Measurements from ENCODE around the gene POLR1G. TPM values are rescaled to one million over a fixed set of nuclear protein-coding genes. Genes with fewer than 3 reads are reported as not detected.
"Not testable (repeated sequence)": the region's sequence is repeated elsewhere in the genome, so short reads cannot be mapped to it uniquely, and the experiment has no call there.

Gene POLR1G
- total RNA-seq, 2 experiments from 2014 or later: 9.8 to 11.6 TPM

DNA sequence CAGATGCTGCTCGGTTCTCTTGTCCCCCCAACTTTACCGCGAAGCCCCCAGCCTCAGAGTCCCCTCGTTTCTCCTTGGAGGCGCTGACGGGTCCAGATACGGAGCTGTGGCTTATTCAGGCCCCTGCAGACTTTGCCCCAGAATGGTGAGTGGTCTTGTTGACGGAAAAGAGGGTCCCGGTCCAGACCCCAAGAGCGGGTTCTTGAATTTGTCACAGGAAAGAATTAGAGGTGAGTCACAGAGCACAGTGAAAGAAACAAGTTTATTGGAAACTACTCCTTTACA, 589 bp downstream of the POLR1G start:
- Mint-ChIP-seq H3K36me3 (ENCODE audit: low read depth) (peaks cover 7% of the 10 kb centered on the region), H3K27me3 (peaks cover 25% of the 10 kb centered on the region), H3K9me3 (no peaks in the 10 kb centered on the region), H3K27ac (peak overlapping the region; percentile 88), H3K4me3 (peak overlapping the region; percentile 93), H3K4me1 (ENCODE audit: low read depth) (peaks cover 36% of the 10 kb centered on the region)
- POLR2A ChIA-PET: interaction anchor here (1.1 to 1.5 kb wide), 4 partner anchors 13 to 72 kb away, joined by 3 to 8 read pairs (median 4); partner anchors contain the start of gene ERCC1
- intact Hi-C loops (cut with micrococcal nuclease): no loop called here
- CTCF ChIA-PET: interaction anchor here (0.7 to 1.7 kb wide), 4 partner anchors 32 to 78 kb away, joined by 3 to 10 read pairs (median 7); no protein-coding TSS in a partner anchor
- TF ChIP-seq, protein P1, sequence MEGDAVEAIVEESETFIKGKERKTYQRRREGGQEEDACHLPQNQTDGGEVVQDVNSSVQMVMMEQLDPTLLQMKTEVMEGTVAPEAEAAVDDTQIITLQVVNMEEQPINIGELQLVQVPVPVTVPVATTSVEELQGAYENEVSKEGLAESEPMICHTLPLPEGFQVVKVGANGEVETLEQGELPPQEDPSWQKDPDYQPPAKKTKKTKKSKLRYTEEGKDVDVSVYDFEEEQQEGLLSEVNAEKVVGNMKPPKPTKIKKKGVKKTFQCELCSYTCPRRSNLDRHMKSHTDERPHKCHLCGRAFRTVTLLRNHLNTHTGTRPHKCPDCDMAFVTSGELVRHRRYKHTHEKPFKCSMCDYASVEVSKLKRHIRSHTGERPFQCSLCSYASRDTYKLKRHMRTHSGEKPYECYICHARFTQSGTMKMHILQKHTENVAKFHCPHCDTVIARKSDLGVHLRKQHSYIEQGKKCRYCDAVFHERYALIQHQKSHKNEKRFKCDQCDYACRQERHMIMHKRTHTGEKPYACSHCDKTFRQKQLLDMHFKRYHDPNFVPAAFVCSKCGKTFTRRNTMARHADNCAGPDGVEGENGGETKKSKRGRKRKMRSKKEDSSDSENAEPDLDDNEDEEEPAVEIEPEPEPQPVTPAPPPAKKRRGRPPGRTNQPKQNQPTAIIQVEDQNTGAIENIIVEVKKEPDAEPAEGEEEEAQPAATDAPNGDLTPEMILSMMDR (IDR thresholded peaks at IDR 0.05): no peak
- no peak for ATAC-seq
- no peak for DNase-seq

DNA sequence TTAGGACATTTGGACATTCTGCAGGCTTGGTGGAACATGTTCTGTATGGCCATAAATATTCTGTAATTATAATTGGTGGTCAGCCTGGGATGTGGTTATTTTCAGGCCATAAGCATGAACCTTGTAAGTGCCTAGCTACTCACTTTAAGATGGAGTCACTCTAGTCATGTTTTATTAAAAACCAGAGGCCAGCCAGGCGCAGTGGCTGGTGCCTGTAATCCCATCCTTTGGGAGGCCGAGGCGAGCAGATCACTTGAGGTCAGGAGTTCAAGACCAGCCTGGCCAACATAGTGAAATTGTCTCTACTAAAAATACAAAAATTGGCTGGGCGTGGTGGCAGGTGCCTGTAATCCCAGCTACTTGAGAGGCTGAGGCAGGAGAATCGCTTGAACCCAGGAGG, 1.1 kb downstream of the POLR1G start:
- H3K4me3 Mint-ChIP-seq: peak overlapping the region; percentile 93
- H3K36me3 Mint-ChIP-seq (ENCODE audit: low read depth); DNase-seq; intact Hi-C loops (cut with micrococcal nuclease); ATAC-seq; H3K9me3 Mint-ChIP-seq: not testable (repeated sequence)
- peaks cover 36% of the 10 kb centered on the region for H3K4me1 Mint-ChIP-seq (ENCODE audit: low read depth)
- CTCF ChIA-PET: interaction anchor here (0.7 to 1.7 kb wide), 5 partner anchors 29 to 78 kb away, joined by 3 to 10 read pairs (median 5); no protein-coding TSS in a partner anchor
- peaks cover 22% of the 10 kb centered on the region for H3K27me3 Mint-ChIP-seq
- POLR2A ChIA-PET: interaction anchor here (1.1 to 1.5 kb wide), 5 partner anchors 10 to 71 kb away, joined by 3 to 8 read pairs (median 4); partner anchors contain the start of gene ERCC1
- peak overlapping the region; percentile 13 for H3K27ac Mint-ChIP-seq

DNA sequence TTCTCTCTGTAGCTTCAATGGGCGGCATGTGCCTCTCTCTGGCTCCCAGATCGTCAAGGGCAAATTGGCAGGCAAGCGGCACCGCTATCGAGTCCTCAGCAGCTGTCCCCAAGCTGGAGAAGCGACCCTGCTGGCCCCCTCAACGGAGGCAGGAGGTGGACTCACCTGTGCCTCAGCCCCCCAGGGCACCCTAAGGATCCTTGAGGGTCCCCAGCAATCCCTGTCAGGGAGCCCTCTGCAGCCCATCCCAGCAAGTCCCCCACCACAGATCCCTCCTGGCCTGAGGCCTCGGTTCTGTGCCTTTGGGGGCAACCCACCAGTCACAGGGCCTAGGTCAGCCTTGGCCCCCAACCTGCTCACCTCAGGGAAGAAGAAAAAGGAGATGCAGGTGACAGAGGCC, 1.7 kb downstream of the POLR1G start:
- ChIA-PET POLR2A (interaction anchor here (1.1 to 1.5 kb wide), 4 partner anchors 10 to 71 kb away, joined by 3 to 8 read pairs (median 4); partner anchors contain the start of gene ERCC1), CTCF (interaction anchor here (0.7 to 1.7 kb wide), 3 partner anchors 29 to 77 kb away, joined by 3 to 9 read pairs (median 5); no protein-coding TSS in a partner anchor)
- no peaks in the 10 kb centered on the region for H3K9me3 Mint-ChIP-seq
- no peak overlapping the region for H3K27ac Mint-ChIP-seq
- peaks cover 36% of the 10 kb centered on the region for H3K4me1 Mint-ChIP-seq (ENCODE audit: low read depth)
- intact Hi-C loops (cut with micrococcal nuclease): no loop called here
- no peak for DNase-seq
- no peak for ATAC-seq
- peak overlapping the region; percentile 93 for H3K4me3 Mint-ChIP-seq
- peaks cover 16% of the 10 kb centered on the region for H3K27me3 Mint-ChIP-seq
- H3K36me3 Mint-ChIP-seq (ENCODE audit: low read depth): peaks cover 12% of the 10 kb centered on the region
- TF ChIP-seq, protein P1 (IDR thresholded peaks at IDR 0.05): no peak

DNA sequence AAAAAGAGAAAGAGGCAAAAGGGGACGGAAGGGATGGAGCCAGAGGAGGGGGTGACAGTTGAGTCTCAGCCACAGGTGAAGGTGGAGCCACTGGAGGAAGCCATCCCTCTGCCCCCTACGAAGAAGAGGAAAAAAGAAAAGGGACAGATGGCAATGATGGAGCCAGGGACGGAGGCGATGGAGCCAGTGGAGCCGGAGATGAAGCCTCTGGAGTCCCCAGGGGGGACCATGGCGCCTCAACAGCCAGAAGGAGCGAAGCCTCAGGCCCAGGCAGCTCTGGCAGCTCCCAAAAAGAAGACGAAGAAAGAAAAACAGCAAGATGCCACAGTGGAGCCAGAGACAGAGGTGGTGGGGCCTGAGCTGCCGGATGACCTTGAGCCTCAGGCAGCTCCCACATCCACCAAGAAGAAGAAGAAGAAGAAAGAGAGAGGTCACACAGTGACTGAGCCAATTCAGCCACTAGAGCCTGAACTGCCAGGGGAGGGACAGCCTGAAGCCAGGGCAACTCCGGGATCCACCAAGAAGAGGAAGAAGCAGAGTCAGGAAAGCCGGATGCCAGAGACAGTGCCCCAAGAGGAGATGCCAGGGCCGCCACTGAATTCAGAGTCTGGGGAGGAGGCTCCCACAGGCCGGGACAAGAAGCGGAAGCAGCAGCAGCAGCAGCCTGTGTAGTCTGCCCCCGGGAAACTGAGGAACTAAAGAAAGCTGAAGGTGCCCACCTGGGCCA, 2.5 kb downstream of the POLR1G start:
- DNase-seq (no peak), ATAC-seq (no peak)
- Mint-ChIP-seq H3K36me3 (ENCODE audit: low read depth) (peaks cover 17% of the 10 kb centered on the region), H3K4me1 (ENCODE audit: low read depth) (peaks cover 31% of the 10 kb centered on the region), H3K9me3 (no peaks in the 10 kb centered on the region), H3K27ac (peak overlapping the region; percentile 14), H3K4me3 (no peak overlapping the region), H3K27me3 (peaks cover 8% of the 10 kb centered on the region)
- intact Hi-C loops (cut with micrococcal nuclease): no loop called here
- TF ChIP-seq, protein P1 (IDR thresholded peaks at IDR 0.05): no peak
- CTCF ChIA-PET: interaction anchor here (1.5 kb wide), 1 partner anchor 22 kb away, joined by 3 read pairs; no protein-coding TSS in a partner anchor
- POLR2A ChIA-PET: interaction anchor here (1.5 kb wide), 1 partner anchor 9 kb away, joined by 3 read pairs; no protein-coding TSS in a partner anchor

DNA sequence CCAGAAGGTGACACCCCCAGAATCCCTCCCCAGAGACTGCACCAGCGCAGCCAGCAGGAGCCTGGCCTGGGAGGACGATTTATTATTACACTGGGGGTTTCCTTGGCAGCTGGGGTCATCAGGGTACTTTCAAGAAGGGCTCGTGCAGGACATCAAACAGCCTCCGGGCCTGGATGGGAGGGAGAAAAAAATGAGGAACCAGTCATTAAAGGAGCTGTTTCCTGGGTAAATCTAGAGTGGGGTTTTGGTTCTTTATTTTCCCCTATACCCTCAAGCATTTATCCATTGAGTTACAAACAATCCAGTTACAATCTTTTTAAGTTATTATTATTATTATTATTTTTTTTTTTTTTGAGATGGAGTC, 3.1 kb downstream of the POLR1G start:
- H3K36me3 Mint-ChIP-seq (ENCODE audit: low read depth): peaks cover 22% of the 10 kb centered on the region
- no peak overlapping the region for H3K4me3 Mint-ChIP-seq
- H3K4me1 Mint-ChIP-seq (ENCODE audit: low read depth): peaks cover 25% of the 10 kb centered on the region
- intact Hi-C loops (cut with micrococcal nuclease): no loop called here
- H3K27ac Mint-ChIP-seq: no peak overlapping the region
- H3K9me3 Mint-ChIP-seq: no peaks in the 10 kb centered on the region
- TF ChIP-seq, protein P1 (IDR thresholded peaks at IDR 0.05): no peak
- no peak for ATAC-seq
- DNase-seq: no peak
- POLR2A ChIA-PET: interaction anchor here (1.2 kb wide), 1 partner anchor 12 kb away, joined by 4 read pairs; no protein-coding TSS in a partner anchor
- CTCF ChIA-PET: interaction anchor here (1.5 kb wide), 1 partner anchor 22 kb away, joined by 3 read pairs; no protein-coding TSS in a partner anchor
- peaks cover 3% of the 10 kb centered on the region for H3K27me3 Mint-ChIP-seq

DNA sequence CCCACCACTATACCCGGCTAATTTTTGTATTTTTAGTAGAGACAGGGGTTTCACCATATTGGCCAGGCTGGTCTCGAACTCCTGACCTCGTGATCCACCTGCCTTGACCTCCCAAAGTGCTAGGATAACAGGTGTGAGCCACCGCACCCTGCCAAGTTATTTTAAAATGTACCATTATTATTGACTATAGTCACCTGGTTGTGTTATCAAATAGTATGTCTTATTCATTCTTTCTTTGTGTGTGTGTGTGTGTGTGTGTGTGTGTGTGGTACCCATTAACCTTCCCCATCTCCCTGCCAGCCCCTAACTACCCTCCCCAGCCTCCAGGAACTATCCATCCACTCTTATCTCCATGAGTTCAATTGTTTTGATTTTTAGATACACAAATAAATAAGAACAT, 3.9 kb downstream of the POLR1G start:
- ATAC-seq; intact Hi-C loops (cut with micrococcal nuclease); H3K27me3 Mint-ChIP-seq; H3K4me3 Mint-ChIP-seq; H3K27ac Mint-ChIP-seq; DNase-seq; H3K9me3 Mint-ChIP-seq: not testable (repeated sequence)
- peaks cover 18% of the 10 kb centered on the region for H3K4me1 Mint-ChIP-seq (ENCODE audit: low read depth)
- ChIA-PET POLR2A (interaction anchor here (1.2 kb wide), 1 partner anchor 13 kb away, joined by 4 read pairs; no protein-coding TSS in a partner anchor), CTCF (interaction anchor here (1.5 kb wide), 1 partner anchor 21 kb away, joined by 3 read pairs; no protein-coding TSS in a partner anchor)
- H3K36me3 Mint-ChIP-seq (ENCODE audit: low read depth): peaks cover 22% of the 10 kb centered on the region
